Lung microvascular endothelial cell (primary cell): ENCODE data around the gene FOXN3. TPM values are rescaled to one million over a fixed set of nuclear protein-coding genes. Genes with fewer than 3 reads are reported as not detected.
A peak's percentile ranks its signal among the peaks of the same experiment; 100 is the strongest.

Source experiments
- DNase-seq, 2 donors: peaks; one replicate each; pipeline versions ENCODE4 v3.0.0 to v3.0.0-alpha.2; 2010; ENCODE audit warnings: low read depth in 2 of 2
- total RNA-seq: library from RNA; depleted of rRNA; stranded (reverse); fragments of >200 nt; gene quantifications from 2 replicates; pipeline ENCODE4 v1.2.1, GENCODE V29; 2014

Gene FOXN3, protein sequence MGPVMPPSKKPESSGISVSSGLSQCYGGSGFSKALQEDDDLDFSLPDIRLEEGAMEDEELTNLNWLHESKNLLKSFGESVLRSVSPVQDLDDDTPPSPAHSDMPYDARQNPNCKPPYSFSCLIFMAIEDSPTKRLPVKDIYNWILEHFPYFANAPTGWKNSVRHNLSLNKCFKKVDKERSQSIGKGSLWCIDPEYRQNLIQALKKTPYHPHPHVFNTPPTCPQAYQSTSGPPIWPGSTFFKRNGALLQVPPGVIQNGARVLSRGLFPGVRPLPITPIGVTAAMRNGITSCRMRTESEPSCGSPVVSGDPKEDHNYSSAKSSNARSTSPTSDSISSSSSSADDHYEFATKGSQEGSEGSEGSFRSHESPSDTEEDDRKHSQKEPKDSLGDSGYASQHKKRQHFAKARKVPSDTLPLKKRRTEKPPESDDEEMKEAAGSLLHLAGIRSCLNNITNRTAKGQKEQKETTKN
- 17.0 and 37.9 TPM in 2 replicates for total RNA-seq

DNA sequence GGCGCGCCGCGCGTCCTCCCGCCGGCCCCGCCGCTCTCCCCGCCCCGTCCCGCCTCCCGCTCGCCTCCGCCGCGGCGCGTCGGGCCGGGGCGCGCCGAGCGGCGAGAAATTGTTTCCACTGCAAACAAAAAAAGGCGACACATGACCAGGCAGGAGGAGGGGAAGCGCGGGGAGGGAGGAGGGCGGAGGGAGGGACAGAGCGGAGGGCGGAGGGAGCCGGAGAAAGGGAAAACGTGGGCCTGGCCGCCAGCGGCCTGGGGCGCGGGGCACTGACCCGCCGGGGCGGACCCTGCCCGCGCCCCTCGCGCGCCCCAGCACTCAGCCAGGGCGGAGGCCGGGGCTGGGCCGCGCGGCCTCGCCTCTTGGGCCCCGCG, at the start of gene FOXN3:
Gene FOXN3, minus strand, starts transcription at position 143 of the 374 bp plus-strand sequence. CDS start 4,757 bp downstream, outside the sequence.
- peak; percentile 91 to 96 for DNase-seq

DNA sequence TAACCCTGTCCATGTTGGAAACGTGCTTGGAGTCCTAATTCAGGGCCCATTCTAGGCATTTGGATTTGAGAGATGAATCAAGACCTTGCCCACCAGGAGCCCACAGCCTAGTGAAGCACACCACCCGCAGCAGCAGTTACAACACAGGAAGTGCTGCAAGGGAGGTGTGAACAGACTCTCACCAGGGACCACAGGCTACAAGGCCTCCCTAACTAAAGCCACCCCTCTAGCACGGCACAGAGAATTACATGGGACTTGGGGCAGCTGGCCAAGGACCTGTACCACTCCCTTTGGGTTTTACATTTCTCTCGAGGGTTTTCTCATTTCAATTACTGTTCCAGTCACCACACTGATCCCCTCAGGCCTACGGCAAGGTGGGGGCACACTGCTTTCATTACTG, 49.5 kb upstream of the FOXN3 start:
- no peak for DNase-seq

DNA sequence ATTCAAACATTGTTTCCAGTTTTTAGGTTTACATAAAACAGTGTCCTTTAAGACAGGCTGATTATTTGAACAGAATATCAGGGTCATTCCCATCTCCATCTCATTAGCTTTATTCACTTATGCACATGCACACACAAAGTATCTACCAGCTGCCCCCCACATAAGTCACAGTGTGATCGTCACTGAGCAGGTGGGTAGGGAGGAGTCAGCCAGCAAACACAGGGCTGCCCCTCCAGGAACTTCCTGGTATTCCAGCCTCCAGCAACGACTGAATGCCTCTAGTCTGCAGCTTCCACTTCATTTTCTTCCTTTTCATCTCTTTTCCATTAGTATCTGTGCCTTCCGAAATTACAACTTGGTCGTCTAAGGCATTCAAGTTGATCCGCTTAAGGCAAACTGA, 48.8 kb upstream of the FOXN3 start:
- no peak for DNase-seq

DNA sequence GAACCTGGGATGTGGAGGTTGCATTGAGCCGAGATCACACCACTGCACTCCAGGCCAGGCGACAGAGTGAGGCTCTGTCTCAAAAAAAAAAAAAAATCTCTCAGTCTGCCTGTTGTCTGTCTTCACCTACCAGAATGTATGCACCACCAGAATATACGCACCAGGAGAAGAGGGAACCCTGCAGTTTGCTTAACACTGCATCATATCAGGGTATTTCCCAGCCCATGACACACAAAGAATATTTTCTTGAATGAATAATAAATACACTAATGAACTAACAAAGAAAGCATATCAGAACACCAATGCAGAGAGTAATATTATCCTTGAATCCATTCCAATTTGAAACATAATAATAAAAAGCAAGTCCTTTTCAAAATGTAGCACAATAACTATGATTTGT, 44.2 kb upstream of the FOXN3 start:
- no peak for DNase-seq

DNA sequence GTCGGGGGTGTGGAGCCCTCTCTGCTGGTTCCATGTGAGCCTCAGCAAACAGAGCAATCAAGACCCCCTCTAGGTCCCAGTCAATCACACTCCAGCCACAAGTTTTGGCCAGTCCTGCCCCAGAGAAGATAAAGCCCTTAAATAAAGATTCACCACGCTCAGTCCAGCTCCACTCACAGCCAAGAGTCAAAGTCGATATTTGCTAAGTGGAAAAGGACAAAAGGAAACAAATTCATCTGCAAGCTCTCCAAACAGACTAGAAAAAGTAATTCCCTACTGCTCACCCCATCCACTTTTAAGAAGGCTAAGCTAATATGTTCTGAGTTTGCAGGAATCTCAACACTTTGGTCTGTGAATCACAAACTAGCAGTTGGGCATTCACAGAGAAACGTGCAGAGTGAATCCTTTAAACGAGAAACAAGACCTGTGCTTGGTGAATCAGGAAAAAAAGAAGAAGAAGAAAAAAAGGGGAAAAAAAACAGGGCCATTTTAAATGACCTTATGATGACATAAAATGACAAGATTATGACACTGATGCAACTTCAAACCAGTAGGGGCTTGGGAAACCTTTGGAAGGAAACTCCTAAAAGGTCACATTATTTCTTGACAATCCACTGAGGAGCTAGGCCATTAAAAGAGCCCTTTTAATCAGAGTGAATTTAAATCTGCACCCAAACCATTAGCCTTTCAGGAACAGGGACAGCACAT, 41.8 kb upstream of the FOXN3 start:
- no peak for DNase-seq

DNA sequence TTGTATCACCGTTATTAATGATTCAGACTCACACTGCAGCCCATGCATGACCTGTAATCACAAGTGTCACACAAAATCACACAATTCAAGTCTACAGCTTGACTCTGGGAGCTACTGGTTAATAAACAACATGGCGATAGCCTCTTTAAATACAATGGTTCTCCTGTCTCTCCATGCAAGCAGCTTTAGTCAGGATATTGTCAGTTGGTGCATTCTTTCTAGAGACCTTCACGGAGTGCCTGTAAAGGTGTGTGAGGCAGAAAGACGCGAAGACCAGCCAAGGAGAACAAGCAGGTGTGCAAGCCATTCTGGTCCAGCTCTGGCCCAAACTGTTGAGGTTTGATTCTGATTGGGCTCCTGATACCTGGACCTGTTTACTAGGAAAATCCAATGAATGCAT, 40.0 kb upstream of the FOXN3 start:
- DNase-seq, result no peak

DNA sequence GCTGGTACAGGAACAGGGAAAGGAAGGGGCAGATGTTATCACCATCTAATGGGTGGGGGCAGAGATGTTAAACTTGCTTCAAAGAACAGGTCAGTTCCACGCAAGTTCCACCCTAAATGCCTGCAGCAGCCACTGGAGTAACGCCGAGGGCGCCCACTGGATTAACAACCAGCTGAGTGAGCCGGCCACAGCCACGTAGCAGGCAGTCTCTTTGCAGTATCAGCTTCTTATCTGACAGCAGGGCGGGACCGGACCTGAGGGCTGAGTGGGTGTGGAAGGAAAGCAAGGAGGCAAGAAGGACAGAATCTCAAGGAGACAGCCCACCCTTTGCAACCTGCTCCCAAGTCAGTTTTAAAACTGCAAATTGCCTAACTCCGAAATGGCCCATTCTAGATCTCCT, 38.4 kb upstream of the FOXN3 start:
- peak in 1 of 2 donors; percentile 40 for DNase-seq

DNA sequence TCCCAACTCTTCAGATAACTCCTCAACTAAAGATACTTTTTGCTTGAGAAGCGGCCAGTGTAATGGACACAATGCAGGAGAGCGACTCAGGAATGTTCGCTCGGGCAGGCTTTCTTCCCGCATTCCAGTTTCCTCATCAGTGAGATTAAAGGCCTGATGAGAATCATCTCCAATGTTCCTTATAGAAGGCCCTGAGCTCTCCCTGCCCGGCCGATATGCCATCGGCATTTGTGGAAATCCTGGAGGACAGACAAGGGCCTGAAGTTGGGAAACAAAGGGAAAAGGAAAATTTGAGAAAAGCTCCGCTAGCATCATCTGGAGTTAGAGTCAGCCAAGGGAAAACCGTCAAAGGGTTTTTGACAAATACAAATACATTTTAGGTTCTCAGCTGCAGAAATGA, 38.0 kb upstream of the FOXN3 start:
- DNase-seq, result no peak

DNA sequence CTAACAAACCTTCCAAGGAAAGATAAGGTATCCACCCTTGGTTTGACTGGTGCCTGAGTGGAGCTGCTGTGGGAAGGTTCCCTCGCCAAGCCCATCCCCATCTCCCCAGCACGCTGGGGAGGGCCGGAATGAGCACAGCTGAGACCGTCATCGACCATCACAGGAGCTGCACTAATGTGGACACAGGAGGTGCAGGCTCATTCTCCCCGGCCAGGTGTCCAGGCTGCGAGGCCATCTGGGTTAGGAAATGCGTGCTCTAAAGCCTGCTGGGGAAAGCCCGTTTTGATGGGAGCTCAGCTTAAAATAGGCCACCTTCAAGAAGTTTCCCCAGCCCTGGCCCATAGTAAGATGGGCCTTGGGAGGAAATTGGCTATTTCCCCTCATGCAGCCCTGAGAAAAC, 35.2 kb upstream of the FOXN3 start:
- DNase-seq, result no peak

DNA sequence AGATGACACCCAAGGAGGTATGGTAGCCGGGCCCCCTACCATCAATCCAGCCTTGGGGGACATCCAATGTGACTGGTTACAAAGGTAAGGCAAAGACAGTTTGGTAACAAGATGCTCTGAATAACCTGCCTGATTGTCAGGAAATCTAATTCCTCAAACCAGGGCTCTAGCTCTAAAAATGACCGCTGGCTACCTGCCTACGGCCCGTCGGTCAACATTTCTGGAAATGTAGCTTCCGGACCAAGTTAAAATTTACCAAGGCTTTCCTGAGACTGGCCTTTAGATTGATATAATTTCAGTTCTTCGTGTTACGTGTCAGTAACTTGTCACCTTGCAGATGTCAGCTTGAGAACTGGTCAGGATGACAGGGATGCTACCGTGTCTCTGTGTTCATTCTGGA, 34.2 kb upstream of the FOXN3 start:
- no peak for DNase-seq

DNA sequence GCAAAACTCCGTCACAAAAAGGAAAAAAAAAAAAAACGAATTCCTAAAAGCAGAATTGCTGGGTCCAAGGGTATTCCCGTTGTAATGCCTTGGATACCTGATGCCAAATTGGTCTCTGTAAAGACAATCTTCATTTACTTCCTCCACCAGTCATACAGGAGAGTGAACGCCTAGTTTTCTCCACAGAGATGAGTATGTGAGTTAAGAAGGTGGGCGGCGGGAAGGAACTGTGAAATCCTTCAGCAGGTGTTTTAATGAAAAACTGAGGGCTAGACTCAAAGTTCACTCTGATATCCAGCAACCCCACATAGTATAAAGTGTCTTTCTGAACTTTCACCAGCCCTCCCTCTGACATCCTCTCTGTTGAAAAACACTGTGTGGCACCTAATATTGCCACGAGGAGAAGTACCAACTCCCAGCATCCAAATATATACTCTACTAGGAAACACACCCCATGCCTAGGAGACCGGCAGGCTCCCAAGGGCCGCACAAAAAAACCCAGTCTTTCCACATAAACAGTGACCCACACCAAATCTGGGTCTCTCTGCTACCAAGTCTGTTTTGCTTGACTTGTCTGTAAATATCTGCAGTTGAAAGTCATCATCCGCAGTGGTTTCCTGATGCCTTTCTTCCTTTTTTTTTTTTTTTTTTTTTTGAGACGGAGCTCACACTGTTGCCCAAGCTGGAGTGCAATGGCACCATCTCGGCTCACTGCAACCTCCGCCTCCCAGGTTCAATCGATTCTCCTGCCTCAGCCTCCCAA, 30.3 kb upstream of the FOXN3 start:
- no peak for DNase-seq

DNA sequence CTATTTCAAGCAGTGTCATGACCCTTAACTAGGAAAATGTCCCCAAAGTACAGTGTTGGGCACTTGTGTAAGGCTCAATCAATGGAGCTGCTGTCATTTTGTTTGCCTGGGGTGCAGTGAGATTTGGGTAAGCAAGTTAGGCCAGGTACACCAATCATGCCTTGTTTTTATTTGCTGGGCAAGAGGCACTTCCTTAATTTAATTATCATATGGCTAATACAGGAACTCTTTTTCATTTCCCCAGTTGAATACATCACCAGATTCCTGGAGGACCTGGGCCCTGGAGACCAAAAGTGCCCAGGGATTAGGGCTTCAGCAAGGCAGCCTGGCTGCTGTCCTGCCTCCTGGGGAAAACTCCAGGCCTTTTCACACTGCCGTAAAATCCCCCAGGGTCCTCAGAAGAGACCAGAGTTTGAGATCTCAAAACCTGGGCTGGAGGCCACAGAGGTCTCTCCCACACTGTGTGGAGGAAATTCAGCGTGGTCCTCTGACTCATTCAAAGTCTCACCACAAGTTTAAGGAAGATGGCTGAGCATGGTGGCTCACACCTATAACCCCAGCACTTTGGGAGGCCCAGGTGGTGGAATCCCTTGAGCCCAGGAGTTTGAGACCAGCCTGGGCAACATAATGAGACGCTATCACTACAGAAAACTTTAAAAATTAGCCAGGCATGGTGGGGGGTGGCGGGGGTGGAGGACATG, 28.4 kb upstream of the FOXN3 start:
- DNase-seq, result peak in 1 of 2 donors; percentile 37

DNA sequence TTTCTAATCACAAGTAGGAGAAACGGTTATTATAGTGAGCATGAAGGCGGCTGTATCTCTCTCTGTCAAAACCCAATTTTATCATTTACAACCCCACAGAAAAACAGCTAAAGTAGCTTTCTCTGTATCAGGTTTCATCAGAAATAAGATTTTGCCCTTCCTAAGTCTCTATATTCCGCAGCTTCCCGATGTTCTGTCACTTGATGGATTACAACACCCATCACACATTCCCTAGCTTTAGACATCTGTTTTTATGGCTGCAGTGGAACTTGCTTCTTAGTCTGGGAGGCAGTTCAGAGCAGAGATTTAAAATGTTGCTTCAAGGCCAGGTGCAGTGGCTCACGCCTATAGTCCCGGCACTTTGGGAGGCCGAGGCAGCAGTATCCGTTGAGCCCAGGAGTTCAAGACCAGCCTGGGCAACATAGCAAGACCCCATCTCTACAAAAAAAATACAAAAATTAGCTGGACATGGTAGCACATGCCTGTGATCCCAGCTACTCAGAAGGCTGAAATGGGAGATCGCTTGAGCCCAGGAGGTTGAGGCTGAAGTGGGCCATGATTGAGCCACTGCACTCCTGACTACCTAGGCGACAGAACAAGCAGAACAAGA, 27.6 kb upstream of the FOXN3 start:
- no peak for DNase-seq

DNA sequence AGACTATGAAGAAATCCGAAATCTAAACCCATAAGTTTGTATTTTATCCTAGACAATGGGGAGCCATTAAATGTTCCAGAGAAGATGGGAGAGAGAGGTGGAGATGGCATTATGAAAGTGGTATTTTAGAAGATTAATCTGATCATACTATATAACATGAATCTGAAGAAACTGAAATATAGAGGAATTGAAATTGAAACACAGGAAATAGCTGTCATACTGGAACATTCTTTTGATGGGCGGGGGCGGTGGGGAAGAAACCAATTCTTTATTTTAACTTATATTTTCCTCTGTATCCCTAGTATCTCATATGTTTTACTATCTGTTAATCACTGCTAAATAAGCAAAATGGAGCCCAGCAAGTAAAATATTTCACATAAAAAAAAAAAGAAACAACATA, 27.0 kb upstream of the FOXN3 start:
- peak; percentile 26 to 39 for DNase-seq

DNA sequence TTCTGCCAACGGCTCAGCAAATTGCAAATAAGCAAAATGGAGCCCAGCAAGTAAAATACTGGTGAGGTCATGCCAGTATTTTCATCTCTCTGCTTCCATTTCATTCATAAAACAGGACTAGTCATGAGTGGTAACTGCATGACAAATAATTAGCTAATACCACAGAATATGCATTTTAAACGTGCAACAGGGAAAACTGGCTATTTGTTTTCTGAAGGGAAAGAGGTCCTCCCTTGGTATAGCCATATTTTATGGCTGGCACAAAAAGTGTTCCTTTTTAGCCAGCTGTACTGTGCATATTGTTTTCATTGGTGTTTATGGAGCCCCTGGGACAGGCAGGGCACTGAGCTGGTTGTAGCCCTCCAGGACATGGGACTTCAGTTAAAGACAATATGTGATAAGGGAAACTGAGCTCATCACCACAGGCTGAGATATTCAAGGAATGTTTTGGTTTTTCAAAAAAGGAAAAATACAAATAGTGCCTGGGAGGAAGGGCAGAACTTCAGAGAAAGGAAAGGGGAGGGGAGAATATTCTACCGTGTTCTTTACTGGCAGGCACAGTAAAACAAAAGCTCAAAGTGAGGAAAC, 26.1 kb upstream of the FOXN3 start:
- peak; percentile 22 to 73 for DNase-seq

DNA sequence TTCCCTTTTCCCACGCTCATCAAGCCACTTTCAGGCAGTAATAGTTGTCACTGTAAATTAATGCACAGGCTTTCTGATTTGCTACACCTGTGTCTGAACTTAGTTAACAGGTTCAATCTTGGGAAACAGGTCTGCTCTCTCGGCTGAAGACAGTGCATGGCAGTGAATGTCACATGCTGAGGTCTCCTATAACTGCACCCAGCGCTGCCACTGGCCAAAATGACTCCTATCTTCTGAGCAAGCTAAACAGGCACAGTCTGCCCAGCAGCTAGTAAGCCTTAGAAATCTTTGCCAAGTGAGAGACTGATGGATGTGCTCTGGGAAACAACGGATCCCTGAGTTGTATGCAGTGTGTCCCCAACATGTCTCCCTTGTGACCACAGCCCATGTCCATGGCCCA, 25.2 kb upstream of the FOXN3 start:
- DNase-seq, result no peak

DNA sequence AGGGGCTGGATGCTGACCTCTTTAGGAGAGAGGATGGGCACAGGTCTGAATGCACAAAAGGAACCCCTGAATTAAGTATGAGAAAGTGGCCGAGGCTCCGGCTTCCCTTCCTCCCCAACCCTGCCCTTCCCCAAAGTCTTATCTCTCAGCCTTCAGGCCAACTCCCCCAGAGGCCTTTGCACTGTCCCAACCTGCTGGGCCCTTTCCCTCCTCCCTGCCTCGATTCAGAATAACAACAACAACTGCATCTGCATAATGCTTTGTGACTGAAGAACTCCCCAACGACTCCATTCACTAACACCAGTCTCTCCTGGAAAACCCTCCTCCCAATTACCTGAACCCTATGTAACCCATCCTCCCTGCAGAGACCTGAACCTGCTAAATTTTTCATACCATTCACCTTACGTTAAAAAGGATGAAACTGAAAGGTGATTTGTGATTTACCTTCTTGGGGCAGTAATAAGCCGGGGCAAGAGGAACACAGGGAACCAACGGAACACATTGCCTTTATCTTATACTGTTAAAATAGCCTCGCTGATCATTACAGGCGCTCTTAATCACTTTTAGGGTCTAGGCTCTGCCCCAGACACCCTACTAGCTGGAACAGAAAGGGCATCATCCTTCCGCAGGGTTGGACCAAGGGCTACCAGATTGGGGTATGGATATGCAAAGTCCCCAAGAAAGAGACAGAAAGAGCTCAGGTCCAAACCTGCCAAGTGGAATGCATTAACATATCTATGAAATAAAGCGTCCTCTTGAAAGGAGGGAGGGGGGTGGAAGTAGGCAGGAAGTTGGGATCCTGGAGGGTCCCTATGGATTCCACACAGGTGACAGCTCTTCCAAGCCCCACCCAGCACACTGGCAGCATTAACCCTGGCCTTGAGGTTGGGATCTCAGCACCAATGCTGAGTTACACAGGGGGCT, 24.2 kb upstream of the FOXN3 start:
- no peak for DNase-seq

DNA sequence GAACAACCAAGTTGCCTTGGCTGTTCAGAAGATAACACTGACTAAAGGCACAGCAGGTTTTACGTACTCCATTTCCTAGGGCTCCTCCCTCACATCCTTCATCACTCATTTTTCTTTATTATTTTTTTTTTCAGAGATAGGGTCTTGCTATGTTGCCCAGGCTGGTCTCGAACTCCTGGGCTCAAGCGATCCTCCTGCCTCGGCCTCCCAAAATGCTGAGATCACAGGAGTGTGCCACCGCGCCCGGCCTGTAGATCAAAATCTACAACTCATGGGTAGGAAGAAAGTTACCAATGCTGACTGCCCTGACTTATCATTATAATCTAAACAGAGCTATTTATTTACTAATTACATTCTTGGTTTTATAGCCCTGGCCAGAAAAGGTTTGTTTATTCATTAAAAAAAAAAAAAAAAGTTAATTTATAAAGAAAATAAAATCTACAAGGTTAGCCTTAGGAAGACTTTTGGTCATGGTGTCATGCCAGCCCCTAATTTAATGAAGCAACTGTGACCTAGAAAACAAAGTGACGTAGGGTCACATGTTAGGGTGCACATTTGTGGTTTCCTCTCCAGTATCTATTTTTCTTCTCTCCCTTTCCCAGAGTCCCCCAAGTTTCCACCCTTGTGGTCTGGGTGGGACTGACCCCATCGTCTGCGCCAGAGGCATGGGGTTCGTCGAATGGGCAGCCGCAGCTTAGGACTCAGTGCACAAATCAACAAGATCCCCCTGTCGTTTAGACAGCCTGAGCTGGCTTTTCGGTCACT, 19.0 kb upstream of the FOXN3 start:
- no peak for DNase-seq

DNA sequence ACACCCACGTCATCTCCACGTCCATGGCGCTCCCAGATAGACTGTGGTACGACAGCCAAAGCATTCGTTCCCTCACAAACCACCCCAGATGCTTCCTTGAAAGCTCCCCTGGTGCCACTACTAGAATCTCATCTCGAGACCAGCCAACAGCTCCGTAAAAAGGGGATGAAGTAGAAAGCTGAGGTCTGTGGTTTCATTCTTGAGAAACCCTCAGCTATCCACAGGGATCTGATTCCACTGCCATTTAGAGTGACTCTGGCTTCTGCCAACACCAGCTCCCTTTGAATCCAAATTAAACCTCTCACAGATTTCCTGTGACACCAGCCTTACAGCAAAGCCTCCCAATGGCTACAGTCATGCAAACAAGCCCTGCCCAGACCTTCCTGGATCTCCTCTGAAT, 18.5 kb upstream of the FOXN3 start:
- no peak for DNase-seq
